ENCODE measurements around the gene PARP9. TPM values are rescaled to one million over a fixed set of nuclear protein-coding genes. Genes with fewer than 3 reads are reported as not detected.

Gene PARP9
- total and polyA plus RNA-seq, 2 donors (not counting 1 experiment from before 2014, with no cell fraction given), result 19.6 to 31.2 TPM

DNA sequence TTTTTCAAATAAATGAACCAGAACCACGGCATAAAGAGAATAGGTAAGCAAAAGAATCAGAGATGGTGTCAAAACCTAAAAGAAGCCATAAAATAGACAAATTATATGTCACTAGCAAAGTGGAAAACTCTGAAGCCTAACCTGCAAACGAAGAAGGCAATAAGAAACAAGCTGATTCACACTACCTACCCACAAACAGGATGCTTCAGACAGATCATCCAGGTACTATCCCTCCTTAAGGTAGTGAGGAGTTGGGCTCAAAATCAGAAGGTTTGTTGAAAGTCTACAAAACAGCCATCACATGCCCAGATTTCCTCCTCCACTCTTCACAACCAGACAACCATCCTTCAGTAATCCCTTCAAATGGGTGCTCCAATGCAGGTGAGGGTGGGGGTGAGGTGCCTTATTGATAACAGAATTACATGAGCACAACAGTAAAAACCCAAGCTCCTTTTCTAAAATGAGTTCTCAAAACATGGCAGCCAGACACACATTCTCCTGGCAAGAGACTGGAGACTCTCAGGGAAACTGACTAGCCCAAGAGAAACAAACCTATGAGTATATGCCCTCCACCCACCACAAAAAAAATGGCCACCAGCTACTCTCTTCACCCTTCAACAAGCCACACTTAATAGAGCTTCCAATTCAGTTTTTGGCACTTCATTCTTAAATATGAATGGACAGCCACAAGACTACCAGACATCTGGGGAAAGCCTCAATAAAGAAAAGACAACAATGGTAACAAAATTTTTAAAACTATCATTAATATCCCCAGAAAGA lies 55.8 kb downstream of the PARP9 start:
- ChIA-PET POLR2A (no interaction called here), CTCF (no interaction called here)
- TF ChIP-seq, protein P1, sequence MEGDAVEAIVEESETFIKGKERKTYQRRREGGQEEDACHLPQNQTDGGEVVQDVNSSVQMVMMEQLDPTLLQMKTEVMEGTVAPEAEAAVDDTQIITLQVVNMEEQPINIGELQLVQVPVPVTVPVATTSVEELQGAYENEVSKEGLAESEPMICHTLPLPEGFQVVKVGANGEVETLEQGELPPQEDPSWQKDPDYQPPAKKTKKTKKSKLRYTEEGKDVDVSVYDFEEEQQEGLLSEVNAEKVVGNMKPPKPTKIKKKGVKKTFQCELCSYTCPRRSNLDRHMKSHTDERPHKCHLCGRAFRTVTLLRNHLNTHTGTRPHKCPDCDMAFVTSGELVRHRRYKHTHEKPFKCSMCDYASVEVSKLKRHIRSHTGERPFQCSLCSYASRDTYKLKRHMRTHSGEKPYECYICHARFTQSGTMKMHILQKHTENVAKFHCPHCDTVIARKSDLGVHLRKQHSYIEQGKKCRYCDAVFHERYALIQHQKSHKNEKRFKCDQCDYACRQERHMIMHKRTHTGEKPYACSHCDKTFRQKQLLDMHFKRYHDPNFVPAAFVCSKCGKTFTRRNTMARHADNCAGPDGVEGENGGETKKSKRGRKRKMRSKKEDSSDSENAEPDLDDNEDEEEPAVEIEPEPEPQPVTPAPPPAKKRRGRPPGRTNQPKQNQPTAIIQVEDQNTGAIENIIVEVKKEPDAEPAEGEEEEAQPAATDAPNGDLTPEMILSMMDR (IDR thresholded peaks at IDR 0.05), result no peak
- no peak for TF ChIP-seq EZH2 (IDR thresholded peaks at IDR 0.05; ENCODE audit: borderline replicate concordance, insufficient read depth, low read depth, low read length, poor library complexity, severe bottlenecking)
- Histone ChIP-seq H4K20me1 (ENCODE audit: control insufficient read depth, insufficient read depth, low read length, poor library complexity, severe bottlenecking) (peaks cover 76% of the 10 kb centered on the region), H3K4me3 (ENCODE audit: control extremely low read depth in 1 of 5, extremely low read depth in 1 of 5, insufficient read depth in 1 of 5, low read depth in 2 of 5, low read length in 4 of 5) (no peak overlapping the region), H3K9ac (ENCODE audit: low read length) (no peak overlapping the region), H3K27me3 (replicated peaks in 1 of 4; ENCODE audit: control extremely low read depth in 1 of 4, control insufficient read depth in 3 of 4, insufficient read depth in 4 of 4, low read length in 3 of 4) (no peaks in the 10 kb centered on the region), H3K4me2 (replicated peaks; ENCODE audit: low read depth, low read length, poor library complexity, severe bottlenecking) (no peak overlapping the region), H3K4me1 (ENCODE audit: control insufficient read depth in 2 of 2, insufficient read depth in 2 of 2, low read length in 2 of 2) (peaks cover 1 to 6% of the 10 kb centered on the region in 2 donors), H2AFZ (ENCODE audit: insufficient read depth, low read depth, low read length, poor library complexity, severe bottlenecking) (no peak overlapping the region), H3K9me3 (ENCODE audit: control extremely low read depth in 1 of 3, control insufficient read depth in 2 of 3, insufficient read depth in 1 of 3, low read length in 2 of 3) (peaks cover 0 to 2% (median 0%) of the 10 kb centered on the region in 3 donors), H3K36me3 (replicated peaks in 1 of 2; ENCODE audit: control extremely low read depth in 1 of 2, control insufficient read depth in 1 of 2, extremely low read depth in 1 of 2, insufficient read depth in 2 of 2, low read length in 1 of 2) (peaks cover 3 to 5% of the 10 kb centered on the region in 2 experiments), H3K79me2 (ENCODE audit: control insufficient read depth, insufficient read depth, low read length) (peaks cover 99% of the 10 kb centered on the region), H3K27ac (ENCODE audit: low read length in 2 of 2) (no peak overlapping the region)
- no peak overlapping the region for H3K27ac Mint-ChIP-seq
- WGBS (ENCODE audit: insufficient coverage), result no CpG with 5 or more reads among the region's 2 CpGs
- H3K4me1 Mint-ChIP-seq, result peaks cover 63% of the 10 kb centered on the region
- ATAC-seq (ENCODE audit: low read depth), result no peak
- DNase-seq, result no peak
- no peaks in the 10 kb centered on the region for H3K9me3 Mint-ChIP-seq (ENCODE audit: insufficient read depth)
- no peak overlapping the region for H3K4me3 Mint-ChIP-seq
- intact Hi-C loops (cut with micrococcal nuclease), result no loop called here
- H3K27me3 Mint-ChIP-seq, result no peaks in the 10 kb centered on the region

DNA sequence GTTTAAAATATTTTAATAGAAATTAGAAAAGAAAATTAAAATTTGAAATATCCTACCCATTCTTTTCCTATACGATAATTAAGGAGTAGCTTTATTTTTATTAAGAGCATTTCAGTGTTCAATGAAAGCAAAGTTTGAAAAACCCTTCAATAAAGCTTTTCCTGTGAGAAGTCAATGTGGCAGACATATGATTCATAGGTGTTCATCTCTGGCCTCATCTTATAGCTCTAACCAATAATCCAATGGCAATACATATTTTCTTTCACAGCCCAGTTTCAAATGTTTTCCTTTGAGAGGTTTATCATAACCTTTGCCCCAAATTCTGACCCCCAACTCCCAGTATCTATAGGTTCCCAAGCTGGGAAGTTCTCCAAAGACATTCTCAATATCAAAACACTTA lies 57.6 kb downstream of the PARP9 start:
- Mint-ChIP-seq H3K4me3 (no peak overlapping the region), H3K9me3 (ENCODE audit: insufficient read depth) (no peaks in the 10 kb centered on the region), H3K4me1 (peaks cover 65% of the 10 kb centered on the region), H3K27ac (no peak overlapping the region), H3K27me3 (no peaks in the 10 kb centered on the region)
- Histone ChIP-seq H3K4me1 (ENCODE audit: control insufficient read depth in 2 of 2, insufficient read depth in 2 of 2, low read length in 2 of 2) (peaks cover 0 to 8% of the 10 kb centered on the region in 2 donors), H3K36me3 (replicated peaks in 1 of 2; ENCODE audit: control extremely low read depth in 1 of 2, control insufficient read depth in 1 of 2, extremely low read depth in 1 of 2, insufficient read depth in 2 of 2, low read length in 1 of 2) (peaks cover 3 to 5% of the 10 kb centered on the region in 2 experiments), H4K20me1 (ENCODE audit: control insufficient read depth, insufficient read depth, low read length, poor library complexity, severe bottlenecking) (peaks cover 91% of the 10 kb centered on the region), H3K79me2 (ENCODE audit: control insufficient read depth, insufficient read depth, low read length) (peaks cover 100% of the 10 kb centered on the region), H3K27ac (ENCODE audit: low read length in 2 of 2) (no peak overlapping the region), H3K4me2 (replicated peaks; ENCODE audit: low read depth, low read length, poor library complexity, severe bottlenecking) (no peak overlapping the region), H2AFZ (ENCODE audit: insufficient read depth, low read depth, low read length, poor library complexity, severe bottlenecking) (no peak overlapping the region), H3K9me3 (ENCODE audit: control extremely low read depth in 1 of 3, control insufficient read depth in 2 of 3, insufficient read depth in 1 of 3, low read length in 2 of 3) (peaks cover 0 to 2% (median 0%) of the 10 kb centered on the region in 3 donors), H3K27me3 (replicated peaks in 1 of 4; ENCODE audit: control extremely low read depth in 1 of 4, control insufficient read depth in 3 of 4, insufficient read depth in 4 of 4, low read length in 3 of 4) (no peaks in the 10 kb centered on the region), H3K9ac (ENCODE audit: low read length) (no peak overlapping the region), H3K4me3 (ENCODE audit: control extremely low read depth in 1 of 5, extremely low read depth in 1 of 5, insufficient read depth in 1 of 5, low read depth in 2 of 5, low read length in 4 of 5) (no peak overlapping the region)
- ATAC-seq (ENCODE audit: low read depth) (no peak), DNase-seq (no peak)
- TF ChIP-seq, protein P1 (IDR thresholded peaks at IDR 0.05), result no peak
- no peak for TF ChIP-seq EZH2 (IDR thresholded peaks at IDR 0.05; ENCODE audit: borderline replicate concordance, insufficient read depth, low read depth, low read length, poor library complexity, severe bottlenecking)
- no CpG with 5 or more reads among the region's 1 CpG for WGBS (ENCODE audit: insufficient coverage)
- intact Hi-C loops (cut with micrococcal nuclease), result no loop called here
- CTCF ChIA-PET, result interaction anchor here (0.6 kb wide), 1 partner anchor 95 kb away, joined by 3 read pairs; no protein-coding TSS in a partner anchor
- POLR2A ChIA-PET, result no interaction called here

All from B cell (primary cell).